ENCODE data around the gene RASSF9. TPM values are rescaled to one million over a fixed set of nuclear protein-coding genes. Genes with fewer than 3 reads are reported as not detected.

RASSF9 gene
- total RNA-seq, 1 donor from 2014 or later, result 7.9 TPM

DNA sequence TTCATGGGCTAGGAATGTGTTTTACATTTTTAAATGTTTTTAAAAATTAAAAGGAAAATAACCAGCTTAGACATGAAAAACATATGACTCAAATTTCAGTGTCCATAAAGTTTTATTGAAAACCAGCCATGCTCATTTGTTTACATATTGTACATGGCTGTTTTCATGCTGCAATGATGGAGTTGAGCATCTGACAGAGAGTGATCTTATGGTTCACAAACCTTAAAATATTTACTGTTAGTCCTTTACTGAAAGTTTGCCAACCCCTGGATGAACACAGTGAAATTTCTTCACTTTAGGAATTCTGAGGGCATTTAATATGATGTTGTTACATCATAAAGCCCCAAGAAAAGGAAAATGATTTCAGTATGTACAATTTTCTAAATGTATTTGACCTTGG is 16.1 kb downstream of the RASSF9 start:
- no peak for DNase-seq
- no peak for TF ChIP-seq CTCF (IDR thresholded peaks at IDR 0.05)
- Histone ChIP-seq H3K4me1 (peaks cover 4% of the 10 kb centered on the region), H3K9me3 (no peaks in the 10 kb centered on the region), H3K27ac (no peak overlapping the region), H3K36me3 (no peaks in the 10 kb centered on the region), H3K4me3 (no peak overlapping the region), H3K27me3 (no peaks in the 10 kb centered on the region)
- no peak for ATAC-seq
- intact Hi-C loops (cut with DNase I), result no loop called here

DNA sequence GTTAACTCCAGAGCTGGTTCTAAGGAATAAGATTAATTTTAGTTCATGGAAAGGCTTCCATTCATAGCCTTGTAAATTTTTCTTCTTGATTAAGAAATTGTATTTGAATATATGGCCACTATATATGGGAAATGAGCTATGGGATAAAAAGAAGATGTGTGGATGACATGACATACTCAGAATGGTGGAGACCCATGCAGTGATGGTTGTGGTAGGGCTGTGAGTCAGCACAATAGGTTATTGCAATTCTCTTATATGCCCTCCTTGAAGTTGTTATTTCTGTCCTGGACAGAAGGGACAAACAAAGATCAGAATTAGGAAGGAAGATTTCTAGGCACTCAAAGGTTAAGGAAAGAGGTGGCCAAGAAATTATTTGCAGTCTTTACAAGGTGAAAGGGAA is 21.5 kb downstream of the RASSF9 start:
- H3K9me3 ChIP-seq, result no peaks in the 10 kb centered on the region
- intact Hi-C loops (cut with DNase I), result no loop called here
- H3K4me1 ChIP-seq, result no peaks in the 10 kb centered on the region
- no peaks in the 10 kb centered on the region for H3K36me3 ChIP-seq
- no peak overlapping the region for H3K4me3 ChIP-seq
- no peak for TF ChIP-seq CTCF (IDR thresholded peaks at IDR 0.05)
- no peaks in the 10 kb centered on the region for H3K27me3 ChIP-seq
- DNase-seq (no peak), ATAC-seq (no peak)
- H3K27ac ChIP-seq, result no peak overlapping the region

DNA sequence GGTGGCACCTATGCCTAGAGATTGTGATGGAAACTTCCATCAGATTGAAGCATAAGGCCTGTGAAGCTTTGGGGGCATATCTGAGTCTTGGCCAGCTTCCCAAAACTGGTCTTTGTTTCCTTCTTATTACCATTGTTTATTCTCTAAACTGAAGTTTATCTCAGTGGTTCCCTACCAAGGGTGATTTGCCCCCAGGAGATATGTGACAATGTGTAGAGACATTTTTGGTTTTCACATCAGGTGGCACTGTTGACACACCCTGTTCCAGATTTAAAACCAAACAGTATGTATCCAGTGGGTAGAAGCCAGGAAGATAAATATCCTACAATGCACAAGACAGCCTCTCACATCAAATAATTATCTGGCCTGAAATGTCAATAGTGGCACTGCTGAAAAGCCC is 22.1 kb downstream of the RASSF9 start:
- Histone ChIP-seq H3K36me3 (no peaks in the 10 kb centered on the region), H3K4me3 (no peak overlapping the region), H3K27me3 (no peaks in the 10 kb centered on the region), H3K9me3 (no peaks in the 10 kb centered on the region), H3K4me1 (no peaks in the 10 kb centered on the region), H3K27ac (no peak overlapping the region)
- DNase-seq (no peak), ATAC-seq (no peak)
- TF ChIP-seq CTCF (IDR thresholded peaks at IDR 0.05), result no peak
- intact Hi-C loops (cut with DNase I), result no loop called here

- ATAC-seq (no peak), DNase-seq (no peak)
- TF ChIP-seq CTCF (IDR thresholded peaks at IDR 0.05), result no peak
- Histone ChIP-seq H3K9me3 (no peaks in the 10 kb centered on the region), H3K27ac (no peak overlapping the region), H3K4me1 (no peaks in the 10 kb centered on the region), H3K4me3 (no peak overlapping the region), H3K27me3 (no peaks in the 10 kb centered on the region), H3K36me3 (peaks cover 14% of the 10 kb centered on the region)
- intact Hi-C loops (cut with DNase I), result no loop called here
Measured at GRCh38 chr12:85809500-85809899, 26.7 kb downstream of the RASSF9 start.

DNA sequence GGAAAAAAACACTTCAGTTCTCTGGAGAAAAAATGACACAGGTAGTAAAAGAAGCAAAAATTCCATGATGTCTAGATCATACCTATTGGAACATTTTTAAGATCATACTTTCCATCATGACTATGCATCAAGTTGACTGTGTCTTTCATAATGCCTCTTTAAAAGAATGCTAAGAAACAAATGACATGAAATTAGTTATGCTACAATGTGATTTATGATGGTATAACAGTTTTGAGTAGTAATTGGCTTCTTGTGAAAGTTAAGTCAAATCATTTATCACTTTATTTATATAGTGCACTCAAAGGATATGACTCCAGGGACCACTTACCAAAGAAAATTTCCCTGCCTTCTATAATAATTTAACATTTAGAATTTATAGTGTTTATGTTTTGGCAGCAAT is 28.5 kb downstream of the RASSF9 start:
- intact Hi-C loops (cut with DNase I), result no loop called here
- no peak for TF ChIP-seq CTCF (IDR thresholded peaks at IDR 0.05)
- H3K9me3 ChIP-seq, result no peaks in the 10 kb centered on the region
- H3K27me3 ChIP-seq, result no peaks in the 10 kb centered on the region
- H3K4me3 ChIP-seq, result no peak overlapping the region
- H3K4me1 ChIP-seq, result no peaks in the 10 kb centered on the region
- no peak overlapping the region for H3K27ac ChIP-seq
- DNase-seq (no peak), ATAC-seq (no peak)
- peaks cover 15% of the 10 kb centered on the region for H3K36me3 ChIP-seq

- intact Hi-C loops (cut with DNase I), result no loop called here
- DNase-seq, result no peak
- TF ChIP-seq CTCF (IDR thresholded peaks at IDR 0.05), result no peak
- Histone ChIP-seq H3K9me3 (no peaks in the 10 kb centered on the region), H3K27ac (no peak overlapping the region), H3K4me1 (no peaks in the 10 kb centered on the region), H3K27me3 (no peaks in the 10 kb centered on the region), H3K36me3 (peaks cover 15% of the 10 kb centered on the region), H3K4me3 (no peak overlapping the region)
- ATAC-seq, result no peak
Measured at GRCh38 chr12:85805654-85806053, 30.6 kb downstream of the RASSF9 start.

Measured in upper lobe of right lung (tissue), 1 donor.